Left forelimb (tissue), 1 donor: ENCODE measurements around the gene LHFPL3.
"Not testable (repeated sequence)": the region's sequence is repeated elsewhere in the genome, so short reads cannot be mapped to it uniquely, and the experiment has no call there.

Experiments
- DNase-seq: peaks from one replicate; pipeline ENCODE4 v3.0.0-alpha.2; 2018; ENCODE audit warnings: low spot score

Gene LHFPL3

GRCh38 chr7:104933521-104933988, 605.2 kb downstream of the LHFPL3 start:
- no peak for DNase-seq

- no peak for DNase-seq
Measured at GRCh38 chr7:104934665-104935064, 606.3 kb downstream of the LHFPL3 start.

- no peak for DNase-seq
Measured at GRCh38 chr7:104935276-104935675, 606.9 kb downstream of the LHFPL3 start.

- DNase-seq: no peak
Measured at GRCh38 chr7:104936546-104936945, 608.1 kb downstream of the LHFPL3 start.

GRCh38 chr7:104937489-104937888, 609.1 kb downstream of the LHFPL3 start:
- not testable (repeated sequence) for DNase-seq

GRCh38 chr7:104938741-104939390, 610.5 kb downstream of the LHFPL3 start:
- no peak for DNase-seq

GRCh38 chr7:104940023-104940710, 611.8 kb downstream of the LHFPL3 start:
- no peak for DNase-seq

GRCh38 chr7:104943502-104944343, 615.3 kb downstream of the LHFPL3 start:
- no peak for DNase-seq

GRCh38 chr7:104945599-104945956, 617.2 kb downstream of the LHFPL3 start:
- DNase-seq: no peak

GRCh38 chr7:104946338-104946737, 617.9 kb downstream of the LHFPL3 start:
- no peak for DNase-seq

- no peak for DNase-seq
Measured at GRCh38 chr7:104950006-104950405, 621.6 kb downstream of the LHFPL3 start.

GRCh38 chr7:104950754-104951153, 622.4 kb downstream of the LHFPL3 start:
- no peak for DNase-seq

- DNase-seq: no peak
Measured at GRCh38 chr7:104951546-104951945, 623.1 kb downstream of the LHFPL3 start.

GRCh38 chr7:104955276-104955675, 626.9 kb downstream of the LHFPL3 start:
- DNase-seq: no peak
